ENCODE measurements around the gene DTNB. TPM values are rescaled to one million over a fixed set of nuclear protein-coding genes. Genes with fewer than 3 reads are reported as not detected.
"Not testable (repeated sequence)": the region's sequence is repeated elsewhere in the genome, so short reads cannot be mapped to it uniquely, and the experiment has no call there.

The DTNB gene
- total RNA-seq, 4 donors from 2014 or later, result 3.0 to 7.5 (median 4.3) TPM

- H3K27me3 ChIP-seq, result no peaks in the 10 kb centered on the region
- intact Hi-C loops (cut with DNase I), result no loop called here
- WGBS, result 80% methylated on average over 4 of the region's 4 CpGs
Observed at GRCh38 chr2:25649786-25650185, 23.6 kb downstream of the DTNB start.

GRCh38 chr2:25642298-25642697 is 31.1 kb downstream of the DTNB start:
- peaks cover 0 to 3% (median 0%) of the 10 kb centered on the region in 4 donors for H3K36me3 ChIP-seq
- no peak for TF ChIP-seq POLR2A (IDR thresholded peaks at IDR 0.05; ENCODE audit: low read depth)
- TF ChIP-seq POLR2AphosphoS5 (IDR thresholded peaks at IDR 0.05), result no peak
- TF ChIP-seq CTCF (IDR thresholded peaks at IDR 0.05), result no peak
- no peak for TF ChIP-seq EP300 (IDR thresholded peaks at IDR 0.05)
- WGBS, result 68% methylated on average over 3 of the region's 3 CpGs
- intact Hi-C loops (cut with DNase I), result no loop called here
- H3K27ac ChIP-seq (replicated peaks in 1 of 4), result no peak overlapping the region
- H3K4me1 ChIP-seq, result no peaks in the 10 kb centered on the region
- H3K9me3 ChIP-seq, result no peaks in the 10 kb centered on the region
- no peak overlapping the region for H3K4me3 ChIP-seq
- H3K27me3 ChIP-seq, result no peaks in the 10 kb centered on the region
- DNase-seq (ENCODE audit: extremely low spot score), result no peak

More at GRCh38 chr2:25649786-25650185, 23.6 kb downstream of the DTNB start:
- Histone ChIP-seq H3K4me3 (no peak overlapping the region), H3K4me1 (no peaks in the 10 kb centered on the region), H3K27ac (replicated peaks in 1 of 4) (no peak overlapping the region), H3K9me3 (no peaks in the 10 kb centered on the region), H3K36me3 (peaks cover 0 to 7% (median 3%) of the 10 kb centered on the region in 4 donors)
- no peak for DNase-seq (ENCODE audit: extremely low spot score)
- TF ChIP-seq EP300 (IDR thresholded peaks at IDR 0.05), result no peak
- TF ChIP-seq CTCF (IDR thresholded peaks at IDR 0.05), result no peak

- TF ChIP-seq POLR2AphosphoS5 (IDR thresholded peaks at IDR 0.05) (no peak), CTCF (IDR thresholded peaks at IDR 0.05) (no peak), POLR2A (IDR thresholded peaks at IDR 0.05; ENCODE audit: low read depth) (no peak), EP300 (IDR thresholded peaks at IDR 0.05) (no peak)
- Histone ChIP-seq H3K9me3 (no peaks in the 10 kb centered on the region), H3K27ac (replicated peaks in 1 of 4) (no peak overlapping the region), H3K4me3 (no peak overlapping the region), H3K36me3 (peaks cover 0 to 3% (median 0%) of the 10 kb centered on the region in 4 donors), H3K4me1 (no peaks in the 10 kb centered on the region), H3K27me3 (no peaks in the 10 kb centered on the region)
- DNase-seq (ENCODE audit: extremely low spot score), result no peak
- WGBS, result 94% methylated on average over 17 of the region's 17 CpGs
- intact Hi-C loops (cut with DNase I), result no loop called here
Observed at GRCh38 chr2:25639696-25640095, 33.7 kb downstream of the DTNB start.

GRCh38 chr2:25639131-25639530 is 34.2 kb downstream of the DTNB start:
- Histone ChIP-seq H3K4me1 (no peaks in the 10 kb centered on the region), H3K9me3 (no peaks in the 10 kb centered on the region), H3K27ac (replicated peaks in 1 of 4) (no peak overlapping the region), H3K27me3 (no peaks in the 10 kb centered on the region), H3K36me3 (no peaks in the 10 kb centered on the region), H3K4me3 (no peak overlapping the region)
- DNase-seq (ENCODE audit: extremely low spot score), result no peak
- intact Hi-C loops (cut with DNase I), result no loop called here
- 78% methylated on average over 8 of the region's 9 CpGs for WGBS
- TF ChIP-seq POLR2A (IDR thresholded peaks at IDR 0.05; ENCODE audit: low read depth), result no peak
- TF ChIP-seq POLR2AphosphoS5 (IDR thresholded peaks at IDR 0.05), result no peak
- no peak for TF ChIP-seq EP300 (IDR thresholded peaks at IDR 0.05)
- TF ChIP-seq CTCF (IDR thresholded peaks at IDR 0.05), result no peak

GRCh38 chr2:25635797-25636196 is 37.6 kb downstream of the DTNB start:
- H3K36me3 ChIP-seq, result no peaks in the 10 kb centered on the region
- H3K4me1 ChIP-seq, result no peaks in the 10 kb centered on the region
- no peak overlapping the region for H3K27ac ChIP-seq (replicated peaks in 1 of 4)
- WGBS, result 93% methylated on average over 1 of the region's 1 CpG
- TF ChIP-seq POLR2AphosphoS5 (IDR thresholded peaks at IDR 0.05) (no peak), CTCF (IDR thresholded peaks at IDR 0.05) (no peak), POLR2A (IDR thresholded peaks at IDR 0.05; ENCODE audit: low read depth) (no peak), EP300 (IDR thresholded peaks at IDR 0.05) (no peak)
- H3K4me3 ChIP-seq, result no peak overlapping the region
- no peak for DNase-seq (ENCODE audit: extremely low spot score)
- no peaks in the 10 kb centered on the region for H3K27me3 ChIP-seq
- no peaks in the 10 kb centered on the region for H3K9me3 ChIP-seq
- intact Hi-C loops (cut with DNase I), result no loop called here

GRCh38 chr2:25633801-25634200 is 39.6 kb downstream of the DTNB start:
- 100% methylated on average over 2 of the region's 34 CpGs for WGBS

More at GRCh38 chr2:25633801-25634200, 39.6 kb downstream of the DTNB start:
- H3K9me3 ChIP-seq; H3K4me1 ChIP-seq; intact Hi-C loops (cut with DNase I); H3K27ac ChIP-seq (replicated peaks in 1 of 4); H3K27me3 ChIP-seq; H3K4me3 ChIP-seq; H3K36me3 ChIP-seq; DNase-seq (ENCODE audit: extremely low spot score): not testable (repeated sequence)

Data from esophagus muscularis mucosa (tissue), 4 donors.